GM23338 (cell line): ENCODE results near the gene CFL2. TPM values are rescaled to one million over a fixed set of nuclear protein-coding genes. Genes with fewer than 3 reads are reported as not detected.

Source experiments
- ATAC-seq: fragments of 200-7000 bp; cut with Tn5 transposase; 3 replicates; pipeline ENCODE4 v1.9.1; 2020
- DNase-seq: peaks from one replicate; pipeline ENCODE4 v3.0.0-alpha.2; 2015; ENCODE audit warnings: low spot score
- H2AFZ ChIP-seq: fragments of 200-600 bp; sonication (generic); 2 replicates; pipeline ENCODE4 v1.8.0; 2016; ENCODE audit warnings: antibody characterized with exemption, mild to moderate bottlenecking, moderate library complexity
- H3F3A ChIP-seq: fragments of 200-600 bp; sonication (generic); replicated peaks from 2 replicates; pipeline ENCODE4 v1.8.0; 2017; ENCODE audit warnings: antibody characterized with exemption, mixed run types, low read depth
- H3K27ac ChIP-seq: fragments of 200-600 bp; sonication (generic); 2 replicates; pipeline ENCODE4 v1.6.1; 2016; ENCODE audit warnings: low read depth
- H3K27me3 ChIP-seq: fragments of 200-600 bp; sonication (generic); 2 replicates; pipeline ENCODE4 v1.8.0; 2016; ENCODE audit warnings: mild to moderate bottlenecking, mixed run types, moderate library complexity; ENCODE audit not compliant: insufficient read depth
- H3K36me3 ChIP-seq: fragments of 200-600 bp; sonication (generic); 2 replicates; pipeline ENCODE4 v1.8.0; 2016; ENCODE audit warnings: mild to moderate bottlenecking; ENCODE audit not compliant: insufficient read depth
- H3K4me1 ChIP-seq: fragments of 200-600 bp; sonication (generic); 2 replicates; pipeline ENCODE4 v1.8.0; 2016; ENCODE audit warnings: mild to moderate bottlenecking, moderate library complexity; ENCODE audit not compliant: insufficient read depth
- H3K4me2 ChIP-seq: fragments of 200-600 bp; sonication (generic); 2 replicates; pipeline ENCODE4 v1.7.1; 2017; ENCODE audit warnings: mixed run types
- H3K4me3 ChIP-seq: fragments of 200-600 bp; sonication (generic); 2 replicates; pipeline ENCODE4 v1.6.1; 2016; ENCODE audit warnings: mixed run types
- H3K79me2 ChIP-seq: fragments of 200-600 bp; sonication (generic); replicated peaks from 2 replicates; pipeline ENCODE4 v1.8.0; 2017; ENCODE audit warnings: mild to moderate bottlenecking; ENCODE audit not compliant: insufficient read depth
- H3K9me2 ChIP-seq: fragments of 200-600 bp; sonication (generic); 2 replicates; pipeline ENCODE4 v1.8.0; 2017; ENCODE audit not compliant: insufficient read depth
- H4K20me1 ChIP-seq: fragments of 200-600 bp; sonication (generic); replicated peaks from 2 replicates; pipeline ENCODE4 v1.8.0; 2017; ENCODE audit warnings: mild to moderate bottlenecking; ENCODE audit not compliant: insufficient read depth
- H3K27ac Mint-ChIP-seq: 2 replicates; pipeline ENCODE4 v1.8.0; 2020; ENCODE audit warnings: inconsistent platforms, mild to moderate bottlenecking, moderate library complexity, mixed read lengths
- H3K27me3 Mint-ChIP-seq: 3 replicates; pipeline ENCODE4 v1.8.0; 2022; ENCODE audit warnings: low read depth, mild to moderate bottlenecking, moderate library complexity, mixed read lengths, inconsistent platforms; ENCODE audit not compliant: insufficient read depth, poor library complexity
- H3K36me3 Mint-ChIP-seq: 3 replicates; pipeline ENCODE4 v1.8.0; 2021; ENCODE audit warnings: low read depth, mild to moderate bottlenecking, inconsistent platforms, moderate library complexity, mixed read lengths
- H3K4me1 Mint-ChIP-seq: 3 replicates; pipeline ENCODE4 v1.8.0; 2020; ENCODE audit warnings: mild to moderate bottlenecking, inconsistent platforms, mixed read lengths
- H3K4me3 Mint-ChIP-seq: 3 replicates; pipeline ENCODE4 v1.8.0; 2021; ENCODE audit warnings: moderate library complexity, mild to moderate bottlenecking, inconsistent platforms, mixed read lengths
- H3K9me3 Mint-ChIP-seq: 3 replicates; pipeline ENCODE4 v1.8.0; 2020; ENCODE audit warnings: moderate library complexity, mild to moderate bottlenecking, inconsistent platforms, mixed read lengths
- EZH2 ChIP-seq: fragments of 200-600 bp; sonication (generic); IDR thresholded peaks from one replicate; pipeline ENCODE4 v1.8.0; 2017; ENCODE audit warnings: antibody characterized with exemption, mild to moderate bottlenecking, low read depth; ENCODE audit not compliant: unreplicated experiment
- EZH2phosphoT487 ChIP-seq: fragments of 200-600 bp; sonication (generic); IDR thresholded peaks from one replicate; pipeline ENCODE4 v1.8.1; 2018; ENCODE audit warnings: antibody characterized with exemption; ENCODE audit not compliant: unreplicated experiment
- JUNB ChIP-seq: IDR thresholded peaks from one replicate; pipeline ENCODE4 v1.6.1; 2016; ENCODE audit warnings: antibody characterized with exemption; ENCODE audit not compliant: unreplicated experiment
- POLR2AphosphoS5 ChIP-seq: IDR thresholded peaks from 2 replicates; pipeline ENCODE4 v1.6.1; 2016; ENCODE audit warnings: antibody characterized with exemption, low read depth
- STAT1 ChIP-seq: IDR thresholded peaks from one replicate; pipeline ENCODE4 v1.6.1; 2016; ENCODE audit warnings: antibody characterized with exemption; ENCODE audit not compliant: unreplicated experiment
- ZNF114 ChIP-seq: fragments of 250-450 bp; sonication (Bioruptor Pico); IDR thresholded peaks from 2 replicates; pipeline ENCODE4 v1.5.0; 2020; ENCODE audit warnings: mild to moderate bottlenecking, moderate library complexity
- ZNF331 ChIP-seq: fragments of 250-450 bp; sonication (Bioruptor Pico); IDR thresholded peaks from 2 replicates; pipeline ENCODE4 v1.5.0; 2020; ENCODE audit warnings: low read depth, mild to moderate bottlenecking, moderate library complexity
- polyA plus RNA-seq: library from polyadenylated mRNA; unstranded; fragments of >200 nt; fragmentation: Nextera tagmentation; extraction: Ambion mirVana; gene quantifications from 2 replicates; pipeline ENCODE4 v1.2.1, GENCODE V29; 2016
- total RNA-seq: library from RNA; depleted of rRNA; stranded (reverse); fragments of >200 nt; shearing (Covaris generic); gene quantifications from 2 replicates; pipeline ENCODE4 v1.2.3, GENCODE V29; 2014
- TF ChIP-seq, protein P1 (sequence below), 2 experiments: fragments of 200-600 bp in 1 of 2; sonication (generic) in 1 of 2; conservative IDR thresholded peaks; 2 replicates each; pipeline versions ENCODE4 v1.5.1 to v1.6.1; 2016 to 2017; ENCODE audit warnings: antibody characterized with exemption in 2 of 2, low read depth in 2 of 2, mild to moderate bottlenecking in 2 of 2, moderate library complexity in 1 of 2
- TF ChIP-seq, protein P2 (sequence below): IDR thresholded peaks from 2 replicates; pipeline ENCODE4 v1.6.1; 2016; ENCODE audit warnings: antibody characterized with exemption
- TF ChIP-seq, protein P3 (sequence below): fragments of 250-450 bp; sonication (Bioruptor Pico); IDR thresholded peaks from 2 replicates; pipeline ENCODE4 v1.5.0; 2020; ENCODE audit warnings: mild to moderate bottlenecking, moderate library complexity
- TF ChIP-seq, protein P4 (sequence below): IDR thresholded peaks from one replicate; pipeline ENCODE4 v1.6.1; 2018; ENCODE audit warnings: antibody characterized with exemption; ENCODE audit not compliant: unreplicated experiment

CFL2 gene
- total and polyA plus RNA-seq, 2 experiments from 2014 or later: 10.9 to 14.8 TPM

DNA sequence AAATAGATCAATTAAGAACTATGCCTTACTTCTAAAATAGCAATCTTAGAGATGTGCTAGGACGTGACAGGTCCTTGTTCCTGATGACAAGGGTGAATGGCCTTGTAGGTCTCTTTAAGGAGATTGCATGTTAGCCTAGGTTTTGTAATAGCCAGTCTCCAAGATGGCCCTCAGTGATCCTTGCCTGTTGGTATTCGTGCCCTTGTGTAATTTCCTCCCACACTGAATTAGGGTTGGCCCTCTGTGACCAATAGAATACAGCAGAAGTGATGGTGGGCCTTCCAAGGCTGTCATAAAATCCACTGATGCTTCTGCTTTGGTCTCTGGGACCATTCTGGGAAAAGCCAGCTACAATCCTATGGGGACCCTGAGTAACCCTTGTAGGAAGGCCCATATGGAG is 46.3 kb downstream of the CFL2 start:
- Mint-ChIP-seq H3K27me3 (peaks cover 2% of the 10 kb centered on the region), H3K4me1 (no peaks in the 10 kb centered on the region), H3K27ac (no peak overlapping the region), H3K36me3 (no peaks in the 10 kb centered on the region), H3K9me3 (no peaks in the 10 kb centered on the region), H3K4me3 (no peak overlapping the region)
- Histone ChIP-seq H3K9me2 (no peaks in the 10 kb centered on the region), H4K20me1 (no peaks in the 10 kb centered on the region), H3K4me1 (no peaks in the 10 kb centered on the region), H3K36me3 (no peaks in the 10 kb centered on the region), H2AFZ (no peak overlapping the region), H3K27me3 (no peaks in the 10 kb centered on the region), H3K4me3 (no peak overlapping the region), H3K79me2 (no peaks in the 10 kb centered on the region), H3K4me2 (no peak overlapping the region), H3K27ac (no peak overlapping the region), H3F3A (no peaks in the 10 kb centered on the region)
- ATAC-seq (no peak), DNase-seq (no peak)
- TF ChIP-seq STAT1: no peak
- no peak for TF ChIP-seq EZH2
- TF ChIP-seq POLR2AphosphoS5: no peak
- TF ChIP-seq, protein P1, sequence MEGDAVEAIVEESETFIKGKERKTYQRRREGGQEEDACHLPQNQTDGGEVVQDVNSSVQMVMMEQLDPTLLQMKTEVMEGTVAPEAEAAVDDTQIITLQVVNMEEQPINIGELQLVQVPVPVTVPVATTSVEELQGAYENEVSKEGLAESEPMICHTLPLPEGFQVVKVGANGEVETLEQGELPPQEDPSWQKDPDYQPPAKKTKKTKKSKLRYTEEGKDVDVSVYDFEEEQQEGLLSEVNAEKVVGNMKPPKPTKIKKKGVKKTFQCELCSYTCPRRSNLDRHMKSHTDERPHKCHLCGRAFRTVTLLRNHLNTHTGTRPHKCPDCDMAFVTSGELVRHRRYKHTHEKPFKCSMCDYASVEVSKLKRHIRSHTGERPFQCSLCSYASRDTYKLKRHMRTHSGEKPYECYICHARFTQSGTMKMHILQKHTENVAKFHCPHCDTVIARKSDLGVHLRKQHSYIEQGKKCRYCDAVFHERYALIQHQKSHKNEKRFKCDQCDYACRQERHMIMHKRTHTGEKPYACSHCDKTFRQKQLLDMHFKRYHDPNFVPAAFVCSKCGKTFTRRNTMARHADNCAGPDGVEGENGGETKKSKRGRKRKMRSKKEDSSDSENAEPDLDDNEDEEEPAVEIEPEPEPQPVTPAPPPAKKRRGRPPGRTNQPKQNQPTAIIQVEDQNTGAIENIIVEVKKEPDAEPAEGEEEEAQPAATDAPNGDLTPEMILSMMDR (conservative IDR thresholded peaks at IDR 0.05; ENCODE audit: low read depth in 2 of 2): no peak
- no peak for TF ChIP-seq ZNF331 (CRISPR knock-in tag)
- TF ChIP-seq, protein P2, sequence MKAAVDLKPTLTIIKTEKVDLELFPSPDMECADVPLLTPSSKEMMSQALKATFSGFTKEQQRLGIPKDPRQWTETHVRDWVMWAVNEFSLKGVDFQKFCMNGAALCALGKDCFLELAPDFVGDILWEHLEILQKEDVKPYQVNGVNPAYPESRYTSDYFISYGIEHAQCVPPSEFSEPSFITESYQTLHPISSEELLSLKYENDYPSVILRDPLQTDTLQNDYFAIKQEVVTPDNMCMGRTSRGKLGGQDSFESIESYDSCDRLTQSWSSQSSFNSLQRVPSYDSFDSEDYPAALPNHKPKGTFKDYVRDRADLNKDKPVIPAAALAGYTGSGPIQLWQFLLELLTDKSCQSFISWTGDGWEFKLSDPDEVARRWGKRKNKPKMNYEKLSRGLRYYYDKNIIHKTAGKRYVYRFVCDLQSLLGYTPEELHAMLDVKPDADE: no peak
- no peak for TF ChIP-seq ZNF114 (CRISPR knock-in tag)
- TF ChIP-seq JUNB: no peak
- TF ChIP-seq, protein P3, sequence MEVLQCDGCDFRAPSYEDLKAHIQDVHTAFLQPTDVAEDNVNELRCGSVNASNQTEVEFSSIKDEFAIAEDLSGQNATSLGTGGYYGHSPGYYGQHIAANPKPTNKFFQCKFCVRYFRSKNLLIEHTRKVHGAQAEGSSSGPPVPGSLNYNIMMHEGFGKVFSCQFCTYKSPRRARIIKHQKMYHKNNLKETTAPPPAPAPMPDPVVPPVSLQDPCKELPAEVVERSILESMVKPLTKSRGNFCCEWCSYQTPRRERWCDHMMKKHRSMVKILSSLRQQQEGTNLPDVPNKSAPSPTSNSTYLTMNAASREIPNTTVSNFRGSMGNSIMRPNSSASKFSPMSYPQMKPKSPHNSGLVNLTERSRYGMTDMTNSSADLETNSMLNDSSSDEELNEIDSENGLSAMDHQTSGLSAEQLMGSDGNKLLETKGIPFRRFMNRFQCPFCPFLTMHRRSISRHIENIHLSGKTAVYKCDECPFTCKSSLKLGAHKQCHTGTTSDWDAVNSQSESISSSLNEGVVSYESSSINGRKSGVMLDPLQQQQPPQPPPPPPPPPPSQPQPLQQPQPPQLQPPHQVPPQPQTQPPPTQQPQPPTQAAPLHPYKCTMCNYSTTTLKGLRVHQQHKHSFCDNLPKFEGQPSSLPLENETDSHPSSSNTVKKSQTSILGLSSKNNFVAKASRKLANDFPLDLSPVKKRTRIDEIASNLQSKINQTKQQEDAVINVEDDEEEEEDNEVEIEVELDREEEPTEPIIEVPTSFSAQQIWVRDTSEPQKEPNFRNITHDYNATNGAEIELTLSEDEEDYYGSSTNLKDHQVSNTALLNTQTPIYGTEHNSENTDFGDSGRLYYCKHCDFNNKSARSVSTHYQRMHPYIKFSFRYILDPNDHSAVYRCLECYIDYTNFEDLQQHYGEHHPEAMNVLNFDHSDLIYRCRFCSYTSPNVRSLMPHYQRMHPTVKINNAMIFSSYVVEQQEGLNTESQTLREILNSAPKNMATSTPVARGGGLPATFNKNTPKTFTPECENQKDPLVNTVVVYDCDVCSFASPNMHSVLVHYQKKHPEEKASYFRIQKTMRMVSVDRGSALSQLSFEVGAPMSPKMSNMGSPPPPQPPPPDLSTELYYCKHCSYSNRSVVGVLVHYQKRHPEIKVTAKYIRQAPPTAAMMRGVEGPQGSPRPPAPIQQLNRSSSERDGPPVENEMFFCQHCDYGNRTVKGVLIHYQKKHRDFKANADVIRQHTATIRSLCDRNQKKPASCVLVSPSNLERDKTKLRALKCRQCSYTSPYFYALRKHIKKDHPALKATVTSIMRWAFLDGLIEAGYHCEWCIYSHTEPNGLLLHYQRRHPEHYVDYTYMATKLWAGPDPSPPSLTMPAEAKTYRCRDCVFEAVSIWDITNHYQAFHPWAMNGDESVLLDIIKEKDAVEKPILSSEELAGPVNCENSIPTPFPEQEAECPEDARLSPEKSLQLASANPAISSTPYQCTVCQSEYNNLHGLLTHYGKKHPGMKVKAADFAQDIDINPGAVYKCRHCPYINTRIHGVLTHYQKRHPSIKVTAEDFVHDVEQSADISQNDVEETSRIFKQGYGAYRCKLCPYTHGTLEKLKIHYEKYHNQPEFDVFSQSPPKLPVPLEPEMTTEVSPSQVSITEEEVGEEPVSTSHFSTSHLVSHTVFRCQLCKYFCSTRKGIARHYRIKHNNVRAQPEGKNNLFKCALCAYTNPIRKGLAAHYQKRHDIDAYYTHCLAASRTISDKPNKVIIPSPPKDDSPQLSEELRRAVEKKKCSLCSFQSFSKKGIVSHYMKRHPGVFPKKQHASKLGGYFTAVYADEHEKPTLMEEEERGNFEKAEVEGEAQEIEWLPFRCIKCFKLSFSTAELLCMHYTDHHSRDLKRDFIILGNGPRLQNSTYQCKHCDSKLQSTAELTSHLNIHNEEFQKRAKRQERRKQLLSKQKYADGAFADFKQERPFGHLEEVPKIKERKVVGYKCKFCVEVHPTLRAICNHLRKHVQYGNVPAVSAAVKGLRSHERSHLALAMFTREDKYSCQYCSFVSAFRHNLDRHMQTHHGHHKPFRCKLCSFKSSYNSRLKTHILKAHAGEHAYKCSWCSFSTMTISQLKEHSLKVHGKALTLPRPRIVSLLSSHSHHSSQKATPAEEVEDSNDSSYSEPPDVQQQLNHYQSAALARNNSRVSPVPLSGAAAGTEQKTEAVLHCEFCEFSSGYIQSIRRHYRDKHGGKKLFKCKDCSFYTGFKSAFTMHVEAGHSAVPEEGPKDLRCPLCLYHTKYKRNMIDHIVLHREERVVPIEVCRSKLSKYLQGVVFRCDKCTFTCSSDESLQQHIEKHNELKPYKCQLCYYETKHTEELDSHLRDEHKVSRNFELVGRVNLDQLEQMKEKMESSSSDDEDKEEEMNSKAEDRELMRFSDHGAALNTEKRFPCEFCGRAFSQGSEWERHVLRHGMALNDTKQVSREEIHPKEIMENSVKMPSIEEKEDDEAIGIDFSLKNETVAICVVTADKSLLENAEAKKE (CRISPR knock-in tag): no peak
- no peak for TF ChIP-seq EZH2phosphoT487
- TF ChIP-seq, protein P4, sequence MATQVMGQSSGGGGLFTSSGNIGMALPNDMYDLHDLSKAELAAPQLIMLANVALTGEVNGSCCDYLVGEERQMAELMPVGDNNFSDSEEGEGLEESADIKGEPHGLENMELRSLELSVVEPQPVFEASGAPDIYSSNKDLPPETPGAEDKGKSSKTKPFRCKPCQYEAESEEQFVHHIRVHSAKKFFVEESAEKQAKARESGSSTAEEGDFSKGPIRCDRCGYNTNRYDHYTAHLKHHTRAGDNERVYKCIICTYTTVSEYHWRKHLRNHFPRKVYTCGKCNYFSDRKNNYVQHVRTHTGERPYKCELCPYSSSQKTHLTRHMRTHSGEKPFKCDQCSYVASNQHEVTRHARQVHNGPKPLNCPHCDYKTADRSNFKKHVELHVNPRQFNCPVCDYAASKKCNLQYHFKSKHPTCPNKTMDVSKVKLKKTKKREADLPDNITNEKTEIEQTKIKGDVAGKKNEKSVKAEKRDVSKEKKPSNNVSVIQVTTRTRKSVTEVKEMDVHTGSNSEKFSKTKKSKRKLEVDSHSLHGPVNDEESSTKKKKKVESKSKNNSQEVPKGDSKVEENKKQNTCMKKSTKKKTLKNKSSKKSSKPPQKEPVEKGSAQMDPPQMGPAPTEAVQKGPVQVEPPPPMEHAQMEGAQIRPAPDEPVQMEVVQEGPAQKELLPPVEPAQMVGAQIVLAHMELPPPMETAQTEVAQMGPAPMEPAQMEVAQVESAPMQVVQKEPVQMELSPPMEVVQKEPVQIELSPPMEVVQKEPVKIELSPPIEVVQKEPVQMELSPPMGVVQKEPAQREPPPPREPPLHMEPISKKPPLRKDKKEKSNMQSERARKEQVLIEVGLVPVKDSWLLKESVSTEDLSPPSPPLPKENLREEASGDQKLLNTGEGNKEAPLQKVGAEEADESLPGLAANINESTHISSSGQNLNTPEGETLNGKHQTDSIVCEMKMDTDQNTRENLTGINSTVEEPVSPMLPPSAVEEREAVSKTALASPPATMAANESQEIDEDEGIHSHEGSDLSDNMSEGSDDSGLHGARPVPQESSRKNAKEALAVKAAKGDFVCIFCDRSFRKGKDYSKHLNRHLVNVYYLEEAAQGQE: no peak
